MCF 10A (cell line): ENCODE data around the gene PARD3. TPM values are rescaled to one million over a fixed set of nuclear protein-coding genes. Genes with fewer than 3 reads are reported as not detected.
"Not testable (repeated sequence)": the region's sequence is repeated elsewhere in the genome, so short reads cannot be mapped to it uniquely, and the experiment has no call there.

Experiments used
- BruUV-seq: library from RNA; stranded (reverse); fragments of 400-500 nt; replicated peaks from 2 replicates; lab custom pipeline; 2021; lab: Mats Ljungman, UMichigan
- CTCF ChIA-PET: fragments of 300-600 bp; sonication (Branson Sonifier 250); formaldehyde crosslinking; extraction: SDS; loops from one replicate; lab custom pipeline; 2021; ENCODE audit warnings: antibody characterized with exemption, inconsistent platforms; lab: Yijun Ruan, JAX
- POLR2A ChIA-PET: fragments of 300-600, 350-650 bp; sonication (Branson Sonifier 250); formaldehyde crosslinking; extraction: SDS; loops from one replicate; lab custom pipeline; 2020; ENCODE audit warnings: antibody characterized with exemption, inconsistent platforms; lab: Yijun Ruan, JAX
- DNase-seq: peaks from one replicate; pipeline ENCODE4 v3.0.0-alpha.2; 2018; ENCODE audit not compliant: unreplicated experiment
- H3K27ac Mint-ChIP-seq: one replicate; pipeline ENCODE4 v1.8.0; 2022; ENCODE audit warnings: mild to moderate bottlenecking, low read depth, mixed read lengths; ENCODE audit not compliant: unreplicated experiment
- H3K27me3 Mint-ChIP-seq: one replicate; pipeline ENCODE4 v1.8.0; 2022; ENCODE audit warnings: mixed read lengths; ENCODE audit not compliant: insufficient read depth, unreplicated experiment
- H3K36me3 Mint-ChIP-seq: one replicate; pipeline ENCODE4 v1.8.0; 2022; ENCODE audit warnings: mild to moderate bottlenecking, moderate library complexity, mixed read lengths; ENCODE audit not compliant: insufficient read depth, unreplicated experiment
- H3K4me1 Mint-ChIP-seq: one replicate; pipeline ENCODE4 v1.8.0; 2022; ENCODE audit warnings: mixed read lengths; ENCODE audit not compliant: insufficient read depth, unreplicated experiment
- H3K4me3 Mint-ChIP-seq: one replicate; pipeline ENCODE4 v1.8.0; 2022; ENCODE audit warnings: mild to moderate bottlenecking, moderate library complexity, mixed read lengths; ENCODE audit not compliant: unreplicated experiment
- H3K9me3 Mint-ChIP-seq: one replicate; pipeline ENCODE4 v1.8.0; 2022; ENCODE audit warnings: mixed read lengths; ENCODE audit not compliant: unreplicated experiment
- intact Hi-C: fragments of 100-400 bp; cut with micrococcal nuclease; formaldehyde crosslinking; loops from 2 replicates; pipeline ENCODE4 v1.14.1; 2022
- total RNA-seq: library from RNA; stranded (reverse); gene quantifications from 2 replicates; pipeline ENCODE4 v1.2.3, GENCODE V29; 2022
- TF ChIP-seq, protein P1 (sequence below): fragments of 200-600 bp; IDR thresholded peaks from one replicate; pipeline ENCODE4 v1.8.0; 2022; ENCODE audit warnings: antibody characterized with exemption, mild to moderate bottlenecking; ENCODE audit not compliant: unreplicated experiment

PARD3 gene
- total RNA-seq, 1 experiment from 2014 or later, result 70.0 TPM

DNA sequence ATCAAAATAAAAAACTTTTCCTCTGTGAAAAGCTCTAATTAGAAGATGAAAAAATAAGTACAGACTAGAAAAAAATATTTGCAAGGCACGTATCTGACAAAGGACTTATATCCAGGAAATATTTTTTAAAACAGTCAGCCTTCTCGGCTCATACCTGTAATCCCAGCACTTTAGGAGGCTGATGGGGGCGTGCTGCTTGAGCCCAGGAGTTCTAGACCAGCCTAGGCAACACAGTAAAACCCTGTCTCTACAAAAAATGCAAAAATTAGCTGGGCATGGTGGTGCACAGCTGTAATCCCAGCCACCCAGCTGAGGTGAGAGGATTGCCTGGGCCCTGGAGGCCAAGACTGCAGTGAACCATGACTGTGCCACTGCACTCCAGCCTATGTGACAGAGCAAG, 542.8 kb downstream of the PARD3 start:
- Mint-ChIP-seq H3K4me1 (peaks cover 5% of the 10 kb centered on the region), H3K4me3 (no peak overlapping the region), H3K27ac (no peak overlapping the region), H3K27me3 (no peaks in the 10 kb centered on the region), H3K9me3 (no peaks in the 10 kb centered on the region), H3K36me3 (peaks cover 24% of the 10 kb centered on the region)
- POLR2A ChIA-PET, result no interaction called here
- TF ChIP-seq, protein P1, sequence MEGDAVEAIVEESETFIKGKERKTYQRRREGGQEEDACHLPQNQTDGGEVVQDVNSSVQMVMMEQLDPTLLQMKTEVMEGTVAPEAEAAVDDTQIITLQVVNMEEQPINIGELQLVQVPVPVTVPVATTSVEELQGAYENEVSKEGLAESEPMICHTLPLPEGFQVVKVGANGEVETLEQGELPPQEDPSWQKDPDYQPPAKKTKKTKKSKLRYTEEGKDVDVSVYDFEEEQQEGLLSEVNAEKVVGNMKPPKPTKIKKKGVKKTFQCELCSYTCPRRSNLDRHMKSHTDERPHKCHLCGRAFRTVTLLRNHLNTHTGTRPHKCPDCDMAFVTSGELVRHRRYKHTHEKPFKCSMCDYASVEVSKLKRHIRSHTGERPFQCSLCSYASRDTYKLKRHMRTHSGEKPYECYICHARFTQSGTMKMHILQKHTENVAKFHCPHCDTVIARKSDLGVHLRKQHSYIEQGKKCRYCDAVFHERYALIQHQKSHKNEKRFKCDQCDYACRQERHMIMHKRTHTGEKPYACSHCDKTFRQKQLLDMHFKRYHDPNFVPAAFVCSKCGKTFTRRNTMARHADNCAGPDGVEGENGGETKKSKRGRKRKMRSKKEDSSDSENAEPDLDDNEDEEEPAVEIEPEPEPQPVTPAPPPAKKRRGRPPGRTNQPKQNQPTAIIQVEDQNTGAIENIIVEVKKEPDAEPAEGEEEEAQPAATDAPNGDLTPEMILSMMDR, result no peak
- intact Hi-C loops, result no loop called here
- no TSS peak for BruUV-seq
- DNase-seq, result no peak
- CTCF ChIA-PET, result no interaction called here

DNA sequence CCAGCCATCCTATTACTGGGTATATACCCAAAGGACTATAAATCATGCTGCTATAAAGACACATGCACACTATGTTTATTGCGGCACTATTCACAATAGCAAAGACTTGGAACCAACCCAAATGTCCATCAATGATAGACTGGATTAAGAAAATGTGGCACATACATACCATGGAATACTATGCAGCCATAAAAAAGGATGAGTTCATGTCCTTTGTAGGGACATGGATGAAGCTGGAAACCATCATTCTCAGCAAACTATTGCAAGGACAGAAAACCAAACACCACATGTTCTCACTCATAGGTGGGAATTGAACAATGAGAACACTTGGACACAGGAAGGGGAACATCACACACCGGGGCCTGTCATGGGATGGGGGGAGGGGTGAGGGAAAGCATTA, 546.7 kb downstream of the PARD3 start:
- H3K9me3 Mint-ChIP-seq, H3K27me3 Mint-ChIP-seq, CTCF ChIA-PET, H3K4me3 Mint-ChIP-seq, DNase-seq, POLR2A ChIA-PET, intact Hi-C loops, H3K4me1 Mint-ChIP-seq, BruUV-seq, H3K27ac Mint-ChIP-seq: not testable (repeated sequence)
- H3K36me3 Mint-ChIP-seq, result peaks cover 25% of the 10 kb centered on the region

DNA sequence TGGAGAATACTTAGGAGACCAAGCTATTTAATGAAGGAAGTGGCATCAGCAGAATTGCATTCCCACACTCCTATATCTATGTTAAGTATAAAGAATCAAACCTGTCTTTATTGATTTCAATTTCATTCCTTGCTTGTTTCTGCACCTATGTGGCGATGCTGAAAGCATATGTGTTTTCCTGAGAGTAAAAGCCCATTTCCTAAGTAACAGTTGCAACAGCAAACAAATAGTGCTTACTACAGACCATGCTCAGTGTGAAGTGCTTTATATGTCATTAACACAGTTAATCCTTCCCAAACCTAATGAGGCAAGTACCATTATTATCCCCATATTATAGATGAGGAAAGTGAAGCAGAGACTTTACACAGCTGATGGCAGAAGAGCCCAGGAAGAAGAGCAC, 552.1 kb downstream of the PARD3 start:
- no peak for DNase-seq
- POLR2A ChIA-PET, result interaction anchor here (0.5 kb wide), 1 partner anchor 110 kb away, joined by 3 read pairs; no protein-coding TSS in a partner anchor
- Mint-ChIP-seq H3K4me3 (no peak overlapping the region), H3K4me1 (no peaks in the 10 kb centered on the region), H3K9me3 (no peaks in the 10 kb centered on the region), H3K36me3 (peaks cover 18% of the 10 kb centered on the region), H3K27ac (no peak overlapping the region), H3K27me3 (no peaks in the 10 kb centered on the region)
- BruUV-seq, result no TSS peak
- intact Hi-C loops, result no loop called here
- CTCF ChIA-PET, result interaction anchor here (0.6 to 0.7 kb wide), 3 partner anchors 710 to 1079 kb away, joined by 3 to 5 read pairs (median 3); no protein-coding TSS in a partner anchor
- TF ChIP-seq, protein P1, result no peak

DNA sequence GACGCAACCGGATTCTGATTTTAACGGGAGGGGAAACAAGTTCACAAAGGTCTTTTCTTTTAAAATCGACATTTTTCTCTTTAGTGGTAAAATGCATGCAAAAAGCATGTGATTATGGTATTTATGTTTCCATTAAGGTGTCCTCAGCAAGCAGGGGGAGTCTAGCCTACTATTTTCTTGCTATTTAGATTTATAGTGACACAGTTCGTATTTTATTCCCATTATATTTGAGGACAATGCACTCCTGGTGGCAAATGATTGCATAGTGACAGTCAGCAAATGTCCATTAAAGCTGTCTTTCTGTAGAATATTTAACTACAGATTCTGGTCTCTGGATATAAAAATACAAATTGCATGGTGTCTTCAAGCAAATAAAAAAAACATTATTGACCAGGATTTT, 554.2 kb downstream of the PARD3 start:
- POLR2A ChIA-PET, result no interaction called here
- no TSS peak for BruUV-seq

More for the DNA sequence above, 554.2 kb downstream of the PARD3 start:
- Mint-ChIP-seq H3K27ac (no peak overlapping the region), H3K4me3 (no peak overlapping the region), H3K4me1 (no peaks in the 10 kb centered on the region), H3K36me3 (peaks cover 13% of the 10 kb centered on the region), H3K27me3 (no peaks in the 10 kb centered on the region), H3K9me3 (no peaks in the 10 kb centered on the region)
- DNase-seq, result no peak
- intact Hi-C loops, result no loop called here
- TF ChIP-seq, protein P1, result no peak
- CTCF ChIA-PET, result no interaction called here
